ENCODE data around the gene ARID2. TPM values are rescaled to one million over a fixed set of nuclear protein-coding genes. Genes with fewer than 3 reads are reported as not detected.

ARID2 gene
- total RNA-seq: 12.1 and 16.1 TPM in 2 replicates

GRCh38 chr12:45729233-45730083, at the start of gene ARID2:
TSS of gene ARID2 (plus strand) at chr12:45729706. CDS start at chr12:45729837, 131 bp downstream.

All from endothelial cell of coronary artery (primary cell).